ENCODE results near the gene ABCC6. TPM values are rescaled to one million over a fixed set of nuclear protein-coding genes. Genes with fewer than 3 reads are reported as not detected.
"Not testable (repeated sequence)": the region's sequence is repeated elsewhere in the genome, so short reads cannot be mapped to it uniquely, and the experiment has no call there.

The ABCC6 gene
- total RNA-seq, 2 donors from 2014 or later, result 10.4 to 14.5 TPM

- intact Hi-C loops (cut with DNase I), result no loop called here
- peaks cover 9% of the 10 kb centered on the region for H3K36me3 ChIP-seq
- no peak for TF ChIP-seq CTCF (IDR thresholded peaks at IDR 0.05)
Measured at GRCh38 chr16:16108759-16109158, 114.5 kb downstream of the ABCC6 start.

GRCh38 chr16:16107839-16108238, 115.5 kb downstream of the ABCC6 start:
- Histone ChIP-seq H3K4me1 (no peaks in the 10 kb centered on the region), H3K9me3 (no peaks in the 10 kb centered on the region), H3K27ac (no peak overlapping the region), H3K4me3 (no peak overlapping the region), H3K27me3 (no peaks in the 10 kb centered on the region), H3K9ac (ENCODE audit: low read depth in 2 of 2, low read length in 2 of 2) (no peak overlapping the region), H3K36me3 (peaks cover 4% of the 10 kb centered on the region)
- no peak for TF ChIP-seq CTCF (IDR thresholded peaks at IDR 0.05)
- no peak for DNase-seq
- intact Hi-C loops (cut with DNase I), result no loop called here

More at GRCh38 chr16:16108759-16109158, 114.5 kb downstream of the ABCC6 start:
- no peak for DNase-seq
- Histone ChIP-seq H3K9me3 (no peaks in the 10 kb centered on the region), H3K27me3 (no peaks in the 10 kb centered on the region), H3K4me1 (no peaks in the 10 kb centered on the region), H3K4me3 (no peak overlapping the region), H3K27ac (no peak overlapping the region), H3K9ac (ENCODE audit: low read depth in 2 of 2, low read length in 2 of 2) (no peak overlapping the region)

- no peak for DNase-seq
- Histone ChIP-seq H3K4me3 (no peak overlapping the region), H3K9me3 (no peaks in the 10 kb centered on the region), H3K9ac (ENCODE audit: low read depth in 2 of 2, low read length in 2 of 2) (no peak overlapping the region), H3K27ac (no peak overlapping the region), H3K4me1 (no peaks in the 10 kb centered on the region), H3K27me3 (no peaks in the 10 kb centered on the region), H3K36me3 (no peaks in the 10 kb centered on the region)
- TF ChIP-seq CTCF (IDR thresholded peaks at IDR 0.05), result no peak
- intact Hi-C loops (cut with DNase I), result no loop called here
Measured at GRCh38 chr16:16106466-16106865, 116.8 kb downstream of the ABCC6 start.

- Histone ChIP-seq H3K4me3 (no peak overlapping the region), H3K9me3 (no peaks in the 10 kb centered on the region), H3K9ac (ENCODE audit: low read depth in 2 of 2, low read length in 2 of 2) (no peak overlapping the region), H3K36me3 (no peaks in the 10 kb centered on the region), H3K4me1 (no peaks in the 10 kb centered on the region), H3K27ac (no peak overlapping the region), H3K27me3 (no peaks in the 10 kb centered on the region)
- no peak for DNase-seq
- TF ChIP-seq CTCF (IDR thresholded peaks at IDR 0.05), result no peak
- intact Hi-C loops (cut with DNase I), result no loop called here
Measured at GRCh38 chr16:16105646-16106045, 117.6 kb downstream of the ABCC6 start.

GRCh38 chr16:16104804-16105141, 118.5 kb downstream of the ABCC6 start:
- H3K9ac ChIP-seq (ENCODE audit: low read depth in 2 of 2, low read length in 2 of 2); H3K4me3 ChIP-seq; intact Hi-C loops (cut with DNase I); H3K9me3 ChIP-seq; H3K27me3 ChIP-seq; H3K36me3 ChIP-seq; H3K4me1 ChIP-seq; H3K27ac ChIP-seq; DNase-seq: not testable (repeated sequence)

GRCh38 chr16:16104132-16104803, 119.0 kb downstream of the ABCC6 start:
- H3K4me1 ChIP-seq; intact Hi-C loops (cut with DNase I); H3K27me3 ChIP-seq; H3K4me3 ChIP-seq; H3K27ac ChIP-seq; DNase-seq; H3K9me3 ChIP-seq; H3K9ac ChIP-seq (ENCODE audit: low read depth in 2 of 2, low read length in 2 of 2); H3K36me3 ChIP-seq: not testable (repeated sequence)

Measured in colonic mucosa (tissue), 4 donors.